LNCaP clone FGC (cell line): Measurements from ENCODE around the gene SPCS1.
A peak's percentile ranks its signal among the peaks of the same experiment; 100 is the strongest.

Experiments
- DNase-seq: peaks from one replicate; pipeline ENCODE4 v3.0.0-alpha.2; 2011; ENCODE audit warnings: low read depth
- H3K4me3 ChIP-seq: 2 replicates; pipeline ENCODE4 v1.5.1; 2011; ENCODE audit warnings: mild to moderate bottlenecking, low read depth, low read length, control low read depth
- CTCF ChIP-seq: IDR thresholded peaks from 2 replicates; pipeline ENCODE4 v1.5.1; 2012; ENCODE audit warnings: mild to moderate bottlenecking; ENCODE audit not compliant: control insufficient read depth, insufficient read depth; ENCODE audit errors: extremely low read depth

Gene SPCS1

DNA sequence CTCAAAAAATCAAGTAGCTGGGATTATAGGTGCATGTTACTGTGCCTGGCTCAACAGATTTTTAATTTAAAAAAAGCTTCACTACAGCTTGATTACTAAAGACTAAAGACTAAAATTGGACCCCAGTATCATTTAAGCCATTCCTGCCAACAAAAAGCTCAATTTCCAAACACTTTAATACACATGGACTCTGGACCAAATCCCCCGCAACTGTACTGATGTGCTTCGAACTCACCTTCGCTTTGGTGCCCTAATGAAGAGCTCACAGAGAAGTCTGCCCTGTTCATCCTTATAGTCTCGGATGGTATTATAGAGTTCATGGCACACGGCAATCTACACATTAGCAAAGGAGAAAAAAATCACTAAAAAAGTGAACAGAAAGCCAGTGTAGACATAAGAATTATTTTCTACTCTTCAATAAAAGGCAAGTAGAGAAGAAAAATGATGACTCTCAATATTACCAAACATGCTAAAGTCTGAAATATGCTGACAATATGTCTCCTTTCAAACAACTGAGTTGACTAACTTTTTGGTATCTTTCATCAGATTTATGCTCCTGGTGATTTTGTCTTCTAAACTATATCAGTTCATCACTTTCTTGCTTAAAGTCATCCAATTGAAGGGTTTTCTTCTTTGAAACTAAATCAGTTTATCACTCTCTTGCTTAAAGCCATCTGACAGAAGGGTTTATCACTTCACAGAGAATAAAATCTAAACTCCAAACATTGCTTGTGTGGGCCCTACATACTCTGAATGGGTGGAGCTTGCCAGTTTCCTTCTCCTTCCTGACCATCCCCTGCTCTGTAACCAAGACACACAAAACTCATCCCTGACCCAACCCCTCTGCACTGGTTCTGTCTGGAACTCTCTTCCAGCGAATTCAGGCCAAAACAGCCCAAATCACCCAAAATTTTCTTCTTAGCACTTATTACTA lies 27.4 kb upstream of the SPCS1 start:
- TF ChIP-seq CTCF = no peak
- DNase-seq = no peak
- no peak overlapping the region for H3K4me3 ChIP-seq

- no peak overlapping the region for H3K4me3 ChIP-seq
- TF ChIP-seq CTCF = no peak
- DNase-seq = peak; percentile 76
Observed at GRCh38 chr3:52679199-52679538, 26.7 kb upstream of the SPCS1 start.

DNA sequence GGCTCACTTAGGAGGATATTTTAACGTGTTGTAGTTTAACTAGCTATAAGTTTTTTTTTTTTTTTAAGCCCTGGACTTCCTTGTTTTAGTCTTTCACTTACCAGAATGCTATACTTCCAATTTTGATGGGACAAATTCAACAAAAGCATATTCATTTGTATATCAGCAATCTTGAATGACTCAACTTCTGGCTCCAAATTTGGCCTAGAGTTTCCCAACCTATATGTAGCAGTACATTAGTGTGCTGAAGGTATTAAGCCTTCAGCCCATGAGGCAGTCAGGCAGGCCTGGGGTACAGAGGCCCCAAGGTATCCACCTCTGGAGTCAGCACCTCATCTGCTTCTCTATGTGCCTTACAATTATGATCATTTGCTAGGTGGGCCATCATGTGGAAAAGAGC lies 26.1 kb upstream of the SPCS1 start:
- H3K4me3 ChIP-seq = no peak overlapping the region
- no peak for DNase-seq
- TF ChIP-seq CTCF = no peak

- no peak overlapping the region for H3K4me3 ChIP-seq
- no peak for DNase-seq
- TF ChIP-seq CTCF = no peak
Observed at GRCh38 chr3:52681596-52681995, 24.3 kb upstream of the SPCS1 start.

- TF ChIP-seq CTCF = peak; percentile 37; the same call in 1 of the 2 replicates
- no peak for DNase-seq
- H3K4me3 ChIP-seq = no peak overlapping the region
Observed at GRCh38 chr3:52682016-52682415, 23.9 kb upstream of the SPCS1 start.

DNA sequence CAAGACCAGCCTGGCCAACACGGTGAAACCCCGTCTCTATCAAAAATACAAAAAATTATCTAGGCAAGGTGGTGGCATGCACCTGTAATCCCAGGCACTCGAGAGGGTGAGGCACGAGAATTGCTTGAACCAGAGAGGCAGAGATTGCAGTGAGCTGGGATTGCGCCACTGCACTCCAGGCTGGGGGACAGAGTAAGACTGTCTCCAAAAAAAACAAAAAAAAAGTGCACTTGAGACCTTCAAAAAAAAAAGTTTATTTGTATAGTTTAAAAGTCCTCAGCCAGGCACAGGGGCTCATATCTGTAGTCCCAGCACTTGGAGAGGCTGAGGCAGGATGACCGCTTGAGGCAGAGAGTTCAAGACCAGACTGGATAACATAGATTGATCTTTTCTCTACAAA lies 22.3 kb upstream of the SPCS1 start:
- TF ChIP-seq CTCF = no peak
- no peak overlapping the region for H3K4me3 ChIP-seq

GRCh38 chr3:52684184-52684583 lies 21.7 kb upstream of the SPCS1 start:
- peak overlapping the region; percentile 87 for H3K4me3 ChIP-seq
- TF ChIP-seq CTCF = no peak
- no peak for DNase-seq

More for the DNA sequence above, 22.3 kb upstream of the SPCS1 start:
- DNase-seq = no peak
